ENCODE data around the gene C1GALT1.

The C1GALT1 gene

GRCh38 chr7:7201578-7202374, 19.4 kb downstream of the C1GALT1 start:
- Mint-ChIP-seq H3K4me1 (peaks cover 54 to 84% of the 10 kb centered on the region in 2 donors), H3K27me3 (no peaks in the 10 kb centered on the region), H3K9me3 (peaks cover 0 to 3% of the 10 kb centered on the region in 2 donors), H3K36me3 (peaks cover 8 to 15% of the 10 kb centered on the region in 2 donors), H3K27ac (peak overlapping the region; percentile 79), H3K4me3 (peak overlapping the region; percentile 50 to 54)
- peak; percentile 99 to 100 for ATAC-seq (replicated peaks)
- DNase-seq: peak; percentile 48

GRCh38 chr7:7202375-7202720, 20.0 kb downstream of the C1GALT1 start:
- H3K27ac Mint-ChIP-seq: no peak overlapping the region
- H3K27me3 Mint-ChIP-seq: no peaks in the 10 kb centered on the region
- H3K4me3 Mint-ChIP-seq: peak overlapping the region in 1 of 2 donors; percentile 15
- H3K4me1 Mint-ChIP-seq: peaks cover 56 to 89% of the 10 kb centered on the region in 2 donors
- H3K9me3 Mint-ChIP-seq: peaks cover 0 to 3% of the 10 kb centered on the region in 2 donors
- ATAC-seq (replicated peaks) (no peak), DNase-seq (no peak)
- H3K36me3 Mint-ChIP-seq: peaks cover 14 to 21% of the 10 kb centered on the region in 2 donors

- Mint-ChIP-seq H3K9me3 (peaks cover 0 to under 1% of the 10 kb centered on the region in 2 donors), H3K27me3 (no peaks in the 10 kb centered on the region), H3K36me3 (peaks cover 12 to 19% of the 10 kb centered on the region in 2 donors), H3K4me1 (peaks cover 50 to 79% of the 10 kb centered on the region in 2 donors), H3K4me3 (peak overlapping the region; percentile 39 to 43), H3K27ac (peak overlapping the region; percentile 71)
- ATAC-seq (replicated peaks) (no peak), DNase-seq (no peak)
These were observed 21.6 kb downstream of the C1GALT1 start for GRCh38 chr7:7203813-7204575.

GRCh38 chr7:7207876-7208275, 25.5 kb downstream of the C1GALT1 start:
- DNase-seq: no peak
- Mint-ChIP-seq H3K9me3 (no peaks in the 10 kb centered on the region), H3K4me1 (peaks cover 37 to 65% of the 10 kb centered on the region in 2 donors), H3K27ac (no peak overlapping the region), H3K27me3 (no peaks in the 10 kb centered on the region), H3K36me3 (peaks cover 28 to 31% of the 10 kb centered on the region in 2 donors), H3K4me3 (no peak overlapping the region)
- ATAC-seq (replicated peaks): no peak

GRCh38 chr7:7208520-7208919, 26.2 kb downstream of the C1GALT1 start:
- no peak overlapping the region for H3K27ac Mint-ChIP-seq
- H3K27me3 Mint-ChIP-seq: no peaks in the 10 kb centered on the region
- no peak overlapping the region for H3K4me3 Mint-ChIP-seq
- no peaks in the 10 kb centered on the region for H3K9me3 Mint-ChIP-seq
- peaks cover 35 to 59% of the 10 kb centered on the region in 2 donors for H3K4me1 Mint-ChIP-seq
- DNase-seq (no peak), ATAC-seq (replicated peaks) (no peak)
- H3K36me3 Mint-ChIP-seq: peaks cover 28 to 31% of the 10 kb centered on the region in 2 donors

GRCh38 chr7:7209412-7210050, 27.2 kb downstream of the C1GALT1 start:
- no peak for ATAC-seq (replicated peaks)
- no peak for DNase-seq
- H3K4me3 Mint-ChIP-seq: no peak overlapping the region
- H3K4me1 Mint-ChIP-seq: peaks cover 28 to 48% of the 10 kb centered on the region in 2 donors
- no peaks in the 10 kb centered on the region for H3K27me3 Mint-ChIP-seq
- no peaks in the 10 kb centered on the region for H3K9me3 Mint-ChIP-seq
- H3K36me3 Mint-ChIP-seq: peaks cover 32 to 37% of the 10 kb centered on the region in 2 donors
- peak overlapping the region; percentile 31 for H3K27ac Mint-ChIP-seq

GRCh38 chr7:7210475-7211237, 28.3 kb downstream of the C1GALT1 start:
- ATAC-seq (replicated peaks): no peak
- peaks cover 36 to 42% of the 10 kb centered on the region in 2 donors for H3K36me3 Mint-ChIP-seq
- H3K4me3 Mint-ChIP-seq: no peak overlapping the region

GRCh38 chr7:7212612-7213011, 30.3 kb downstream of the C1GALT1 start:
- Mint-ChIP-seq H3K9me3 (no peaks in the 10 kb centered on the region), H3K4me1 (peaks cover 20 to 34% of the 10 kb centered on the region in 2 donors), H3K4me3 (no peak overlapping the region), H3K27me3 (no peaks in the 10 kb centered on the region), H3K36me3 (peaks cover 35 to 43% of the 10 kb centered on the region in 2 donors), H3K27ac (no peak overlapping the region)
- ATAC-seq (replicated peaks) (no peak), DNase-seq (no peak)

More at GRCh38 chr7:7210475-7211237, 28.3 kb downstream of the C1GALT1 start:
- H3K27ac Mint-ChIP-seq: no peak overlapping the region
- H3K27me3 Mint-ChIP-seq: no peaks in the 10 kb centered on the region
- DNase-seq: no peak
- H3K4me1 Mint-ChIP-seq: peaks cover 21 to 37% of the 10 kb centered on the region in 2 donors
- no peaks in the 10 kb centered on the region for H3K9me3 Mint-ChIP-seq

- ATAC-seq (replicated peaks) (no peak), DNase-seq (no peak)
- no peaks in the 10 kb centered on the region for H3K9me3 Mint-ChIP-seq
- H3K27me3 Mint-ChIP-seq: no peaks in the 10 kb centered on the region
- no peak overlapping the region for H3K27ac Mint-ChIP-seq
- H3K4me1 Mint-ChIP-seq: peaks cover 19 to 33% of the 10 kb centered on the region in 2 donors
- H3K4me3 Mint-ChIP-seq: no peak overlapping the region
- peaks cover 44 to 47% of the 10 kb centered on the region in 2 donors for H3K36me3 Mint-ChIP-seq
These were observed 32.3 kb downstream of the C1GALT1 start for GRCh38 chr7:7214398-7215347.

GRCh38 chr7:7216279-7216678, 33.9 kb downstream of the C1GALT1 start:
- no peaks in the 10 kb centered on the region for H3K9me3 Mint-ChIP-seq
- H3K4me3 Mint-ChIP-seq: no peak overlapping the region
- no peak overlapping the region for H3K27ac Mint-ChIP-seq
- ATAC-seq (replicated peaks) (no peak), DNase-seq (no peak)
- peaks cover 37 to 41% of the 10 kb centered on the region in 2 donors for H3K36me3 Mint-ChIP-seq
- H3K27me3 Mint-ChIP-seq: no peaks in the 10 kb centered on the region
- H3K4me1 Mint-ChIP-seq: peaks cover 19 to 29% of the 10 kb centered on the region in 2 donors

- Mint-ChIP-seq H3K36me3 (peaks cover 35 to 39% of the 10 kb centered on the region in 2 donors), H3K27me3 (no peaks in the 10 kb centered on the region), H3K27ac (no peak overlapping the region), H3K9me3 (no peaks in the 10 kb centered on the region), H3K4me3 (no peak overlapping the region), H3K4me1 (peaks cover 21 to 40% of the 10 kb centered on the region in 2 donors)
- DNase-seq (no peak), ATAC-seq (replicated peaks) (no peak)
These were observed 36.9 kb downstream of the C1GALT1 start for GRCh38 chr7:7219216-7219615.

GRCh38 chr7:7220821-7221220, 38.5 kb downstream of the C1GALT1 start:
- H3K4me3 Mint-ChIP-seq: peak overlapping the region in 1 of 2 donors; percentile 29
- ATAC-seq (replicated peaks) (no peak), DNase-seq (no peak)
- no peaks in the 10 kb centered on the region for H3K27me3 Mint-ChIP-seq
- peak overlapping the region; percentile 44 for H3K27ac Mint-ChIP-seq
- H3K9me3 Mint-ChIP-seq: no peaks in the 10 kb centered on the region
- peaks cover 32 to 38% of the 10 kb centered on the region in 2 donors for H3K36me3 Mint-ChIP-seq
- peaks cover 23 to 45% of the 10 kb centered on the region in 2 donors for H3K4me1 Mint-ChIP-seq

GRCh38 chr7:7221599-7222038, 39.3 kb downstream of the C1GALT1 start:
- no peak for DNase-seq
- Mint-ChIP-seq H3K9me3 (no peaks in the 10 kb centered on the region), H3K27me3 (no peaks in the 10 kb centered on the region), H3K36me3 (peaks cover 31 to 40% of the 10 kb centered on the region in 2 donors), H3K27ac (no peak overlapping the region), H3K4me1 (peaks cover 23 to 43% of the 10 kb centered on the region in 2 donors), H3K4me3 (no peak overlapping the region)
- ATAC-seq (replicated peaks): peak in 1 of 2 donors; percentile 41

Measured in stimulated activated naive B cell treated with anti-CD40 and anti-IgM and Interleukin-4, amounts not matched to agents 10 μg/mL and 1 μg/mL and 100 μg/mL, for 72 hours (primary cell).